ENCODE results near the gene GPR183. TPM values are rescaled to one million over a fixed set of nuclear protein-coding genes. Genes with fewer than 3 reads are reported as not detected.

Gene GPR183
- polyA plus RNA-seq, 1 experiment, result 0.31 TPM

DNA sequence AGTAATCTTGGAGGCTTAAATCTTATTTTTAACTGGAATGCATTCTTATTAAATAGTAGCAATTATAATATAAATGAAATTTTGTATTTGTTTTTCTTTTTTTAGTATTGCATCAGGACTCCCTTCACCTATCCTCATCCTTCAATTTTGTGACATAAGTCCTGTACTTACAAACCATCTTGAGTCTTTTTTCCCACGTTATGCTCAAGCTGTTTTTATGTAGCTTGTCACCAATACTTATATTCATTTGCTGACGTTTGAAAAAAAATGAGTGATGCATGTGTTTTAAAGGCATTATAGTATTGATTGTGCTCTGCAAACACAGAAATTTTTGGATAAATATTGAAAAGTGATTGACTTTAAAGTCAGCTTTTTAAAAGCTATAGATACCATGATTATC lies 49.9 kb downstream of the GPR183 start:
- no peak for DNase-seq (ENCODE audit: low read depth)
- TF ChIP-seq, protein P1, sequence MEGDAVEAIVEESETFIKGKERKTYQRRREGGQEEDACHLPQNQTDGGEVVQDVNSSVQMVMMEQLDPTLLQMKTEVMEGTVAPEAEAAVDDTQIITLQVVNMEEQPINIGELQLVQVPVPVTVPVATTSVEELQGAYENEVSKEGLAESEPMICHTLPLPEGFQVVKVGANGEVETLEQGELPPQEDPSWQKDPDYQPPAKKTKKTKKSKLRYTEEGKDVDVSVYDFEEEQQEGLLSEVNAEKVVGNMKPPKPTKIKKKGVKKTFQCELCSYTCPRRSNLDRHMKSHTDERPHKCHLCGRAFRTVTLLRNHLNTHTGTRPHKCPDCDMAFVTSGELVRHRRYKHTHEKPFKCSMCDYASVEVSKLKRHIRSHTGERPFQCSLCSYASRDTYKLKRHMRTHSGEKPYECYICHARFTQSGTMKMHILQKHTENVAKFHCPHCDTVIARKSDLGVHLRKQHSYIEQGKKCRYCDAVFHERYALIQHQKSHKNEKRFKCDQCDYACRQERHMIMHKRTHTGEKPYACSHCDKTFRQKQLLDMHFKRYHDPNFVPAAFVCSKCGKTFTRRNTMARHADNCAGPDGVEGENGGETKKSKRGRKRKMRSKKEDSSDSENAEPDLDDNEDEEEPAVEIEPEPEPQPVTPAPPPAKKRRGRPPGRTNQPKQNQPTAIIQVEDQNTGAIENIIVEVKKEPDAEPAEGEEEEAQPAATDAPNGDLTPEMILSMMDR (IDR thresholded peaks at IDR 0.05; ENCODE audit: insufficient read depth, low read depth, low read length), result no peak
- CTCF ChIA-PET, result interaction anchor here (1.0 to 2.0 kb wide), 3 partner anchors 9 to 80 kb away, joined by 6 to 11 read pairs (median 7); no protein-coding TSS in a partner anchor
- Histone ChIP-seq H3K27me3 (ENCODE audit: control insufficient read depth, insufficient read depth, low read length) (no peaks in the 10 kb centered on the region), H3K4me3 (ENCODE audit: low read depth, low read length) (no peak overlapping the region), H3K36me3 (ENCODE audit: control insufficient read depth, insufficient read depth, low read length) (peaks cover 3% of the 10 kb centered on the region; the same call in 1 of the 2 replicates)
- POLR2A ChIA-PET, result no interaction called here

DNA sequence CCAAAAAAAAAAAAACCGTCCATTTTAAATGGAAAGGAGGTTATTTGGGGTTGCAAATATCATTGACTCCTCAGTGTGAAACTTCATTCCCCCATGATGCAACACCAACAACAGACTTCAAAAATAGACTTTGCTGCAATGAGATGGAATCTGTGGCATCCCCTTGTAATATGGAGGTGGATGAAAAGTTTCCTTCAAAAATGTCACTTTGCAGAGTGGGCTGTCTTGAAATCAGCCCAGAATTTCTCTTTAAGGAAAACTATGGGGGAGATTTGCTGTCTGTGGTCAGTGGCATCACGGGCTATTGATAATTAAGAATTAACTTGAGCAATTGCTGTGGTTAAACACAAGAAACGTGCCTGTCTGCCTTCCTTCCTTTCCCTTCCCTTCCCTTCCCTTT lies 50.5 kb downstream of the GPR183 start:
- H3K36me3 ChIP-seq (ENCODE audit: control insufficient read depth, insufficient read depth, low read length), result peaks cover 3% of the 10 kb centered on the region; the same call in 1 of the 2 replicates
- TF ChIP-seq, protein P1 (IDR thresholded peaks at IDR 0.05; ENCODE audit: insufficient read depth, low read depth, low read length), result no peak
- H3K4me3 ChIP-seq (ENCODE audit: low read depth, low read length), result no peak overlapping the region
- ChIA-PET CTCF (interaction anchor here (1.0 to 2.5 kb wide), 5 partner anchors 9 to 80 kb away, joined by 5 to 15 read pairs (median 7); partner anchors contain the start of gene UBAC2), POLR2A (interaction anchor here (0.7 kb wide), 1 partner anchor 9 kb away, joined by 10 read pairs; no protein-coding TSS in a partner anchor)
- H3K27me3 ChIP-seq (ENCODE audit: control insufficient read depth, insufficient read depth, low read length), result no peaks in the 10 kb centered on the region
- DNase-seq (ENCODE audit: low read depth), result peak; percentile 47

DNA sequence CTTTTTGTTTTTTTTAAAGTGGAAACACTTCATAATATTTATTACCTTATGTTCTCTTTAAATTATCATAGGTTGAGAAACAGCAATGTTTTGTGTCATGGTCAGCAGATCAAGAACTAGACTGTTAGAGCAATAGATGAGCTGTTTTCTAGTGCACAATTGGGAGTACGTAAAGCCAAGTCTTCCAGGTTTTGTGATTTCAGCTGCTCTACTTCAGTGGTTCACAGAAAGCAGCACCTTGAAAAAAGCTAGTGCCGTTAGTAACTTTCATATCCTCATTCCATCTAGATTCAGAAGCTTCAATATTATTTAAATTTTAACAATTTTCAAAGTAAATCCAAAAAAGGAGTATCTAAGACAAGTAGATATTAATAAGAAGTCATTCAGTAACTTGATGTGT lies 50.9 kb downstream of the GPR183 start:
- DNase-seq (ENCODE audit: low read depth), result no peak
- CTCF ChIA-PET, result interaction anchor here (1.3 to 2.5 kb wide), 6 partner anchors 10 to 80 kb away, joined by 4 to 15 read pairs (median 6); partner anchors contain the start of gene UBAC2
- no peak overlapping the region for H3K4me3 ChIP-seq (ENCODE audit: low read depth, low read length)
- no peaks in the 10 kb centered on the region for H3K27me3 ChIP-seq (ENCODE audit: control insufficient read depth, insufficient read depth, low read length)
- TF ChIP-seq, protein P1 (IDR thresholded peaks at IDR 0.05; ENCODE audit: insufficient read depth, low read depth, low read length), result no peak
- POLR2A ChIA-PET, result interaction anchor here (0.7 kb wide), 1 partner anchor 10 kb away, joined by 10 read pairs; no protein-coding TSS in a partner anchor
- H3K36me3 ChIP-seq (ENCODE audit: control insufficient read depth, insufficient read depth, low read length), result peaks cover 3% of the 10 kb centered on the region; the same call in 1 of the 2 replicates

DNA sequence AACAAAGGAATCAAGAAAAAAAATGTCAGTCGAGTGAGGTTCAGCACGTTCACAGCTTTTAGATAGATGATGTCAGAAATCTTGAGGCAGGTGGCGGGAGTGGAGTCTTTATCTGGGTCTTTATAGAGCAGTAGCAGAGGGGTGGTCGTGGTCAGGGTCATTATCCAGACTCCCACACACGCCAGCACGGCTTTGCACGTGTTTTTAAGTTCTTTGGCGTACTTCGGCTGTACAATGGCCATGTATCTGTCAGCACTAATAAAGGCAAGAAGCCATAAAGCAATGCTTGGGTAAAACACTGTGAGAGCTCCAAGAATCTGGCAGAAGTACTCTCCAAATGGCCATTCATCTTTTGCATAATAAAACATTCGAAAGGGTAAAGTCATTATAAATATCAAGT lies 51.9 kb downstream of the GPR183 start:
- ChIA-PET CTCF (interaction anchor here (1.3 to 2.5 kb wide), 5 partner anchors 11 to 79 kb away, joined by 4 to 15 read pairs (median 5); partner anchors contain the start of gene UBAC2), POLR2A (no interaction called here)
- no peak for DNase-seq (ENCODE audit: low read depth)
- TF ChIP-seq, protein P1 (IDR thresholded peaks at IDR 0.05; ENCODE audit: insufficient read depth, low read depth, low read length), result no peak
- Histone ChIP-seq H3K27me3 (ENCODE audit: control insufficient read depth, insufficient read depth, low read length) (no peaks in the 10 kb centered on the region), H3K4me3 (ENCODE audit: low read depth, low read length) (no peak overlapping the region), H3K36me3 (ENCODE audit: control insufficient read depth, insufficient read depth, low read length) (peaks cover 3% of the 10 kb centered on the region; the same call in 1 of the 2 replicates)

DNA sequence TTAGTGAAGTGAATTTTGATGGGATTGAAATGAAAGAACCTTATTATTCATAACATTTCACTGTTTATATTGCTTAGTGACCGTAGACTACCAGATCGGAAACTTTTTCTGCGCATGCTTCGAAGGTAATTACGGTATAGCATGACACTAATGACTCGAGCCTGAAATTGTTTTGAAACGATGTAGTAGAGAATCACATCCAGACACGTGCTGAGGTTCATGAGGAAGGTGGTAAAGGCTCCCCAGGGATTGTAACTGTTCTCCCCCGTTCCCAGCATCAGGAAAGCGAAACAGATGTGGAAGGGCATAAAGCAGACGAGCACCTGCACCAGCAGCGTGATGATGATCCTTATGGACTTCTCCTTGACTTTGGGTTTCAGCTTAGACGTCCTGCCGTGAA lies 52.4 kb downstream of the GPR183 start:
- Histone ChIP-seq H3K27me3 (ENCODE audit: control insufficient read depth, insufficient read depth, low read length) (no peaks in the 10 kb centered on the region), H3K36me3 (ENCODE audit: control insufficient read depth, insufficient read depth, low read length) (peaks cover 2% of the 10 kb centered on the region; the same call in 1 of the 2 replicates), H3K4me3 (ENCODE audit: low read depth, low read length) (no peak overlapping the region)
- ChIA-PET CTCF (interaction anchor here (1.6 to 2.5 kb wide), 2 partner anchors 11 to 78 kb away, joined by 5 to 15 read pairs; no protein-coding TSS in a partner anchor), POLR2A (no interaction called here)
- no peak for DNase-seq (ENCODE audit: low read depth)
- TF ChIP-seq, protein P1 (IDR thresholded peaks at IDR 0.05; ENCODE audit: insufficient read depth, low read depth, low read length), result no peak
